Upper lobe of left lung (tissue), 6 donors: ENCODE data around the gene HIVEP2. TPM values are rescaled to one million over a fixed set of nuclear protein-coding genes. Genes with fewer than 3 reads are reported as not detected.

Experiments
- ATAC-seq, 2 donors: fragments of 200-7000 bp; cut with Tn5 transposase; one replicate each; pipeline ENCODE4 v1.9.1; 2022; ENCODE audit warnings: mild to moderate bottlenecking in 2 of 2, moderate library complexity in 2 of 2; ENCODE audit not compliant: low FRiP score in 2 of 2
- DNase-seq, 2 donors: peaks; one replicate each; pipeline ENCODE4 v3.0.0-alpha.2; 2019 to 2020
- H3K27ac ChIP-seq, 4 donors: fragments of 200-600 bp; sonication (generic); one replicate each; pipeline ENCODE4 v1.5.1; 2016 to 2019
- H3K27me3 ChIP-seq, 4 donors: fragments of 200-600 bp; sonication (generic); one replicate each; pipeline ENCODE4 v1.5.1; 2017 to 2019
- H3K36me3 ChIP-seq, 4 donors: fragments of 200-600 bp; sonication (generic); one replicate each; pipeline ENCODE4 v1.5.1; 2016 to 2019
- H3K4me1 ChIP-seq, 4 donors: fragments of 200-600 bp; sonication (generic); one replicate each; pipeline ENCODE4 v1.5.1; 2018 to 2019
- H3K4me3 ChIP-seq, 4 donors: fragments of 200-600 bp; sonication (generic); one replicate each; pipeline ENCODE4 v1.5.1; 2017 to 2019; ENCODE audit warnings: mild to moderate bottlenecking in 2 of 4, moderate library complexity in 1 of 4
- H3K9me3 ChIP-seq, 4 donors: fragments of 200-600 bp; sonication (generic); one replicate each; pipeline ENCODE4 v1.5.1; 2018 to 2019
- CTCF ChIP-seq, 6 experiments: fragments of 450-650 bp in 4 of 6; fragments of 200-600 bp in 2 of 6; sonication (generic) in 2 of 6; IDR thresholded peaks; one replicate each; pipeline ENCODE4 v1.5.1; 2016 to 2019; ENCODE audit warnings: antibody characterized with exemption in 6 of 6
- EP300 ChIP-seq, 4 donors: sonication (generic); formaldehyde crosslinking; IDR thresholded peaks; one replicate each; pipeline ENCODE4 v1.5.1; 2017; ENCODE audit warnings: antibody characterized with exemption in 4 of 4, control low read depth in 2 of 4
- POLR2A ChIP-seq, 4 donors: fragments of 450-650 bp; IDR thresholded peaks; one replicate each; pipeline ENCODE4 v1.5.1; 2016 to 2017; ENCODE audit warnings: antibody characterized with exemption in 4 of 4, mild to moderate bottlenecking in 2 of 4
- POLR2AphosphoS5 ChIP-seq, 2 donors: sonication (generic); formaldehyde crosslinking; IDR thresholded peaks; one replicate each; pipeline ENCODE4 v1.5.1; 2017; ENCODE audit warnings: antibody characterized with exemption in 2 of 2
- WGBS, 2 donors: methylation state at CpG; one replicate each; pipeline ENCODE4 v1.1.5; 2017 to 2018; 5-methylcytosine and 5-hydroxymethylcytosine counted together
- total RNA-seq, 6 donors: library from RNA; depleted of rRNA in 4 of 6; stranded (reverse); fragments of >200 nt in 4 of 6; gene quantifications; one replicate each; pipeline versions ENCODE4 v1.1.0 to v1.2.1, GENCODE V29; 2016 to 2021
- donor health status: DM: no; HTN: no; CAD: no; lungs with moderate emphysema.
- donor health status: DM: no; HTN: yes; CAD: no; lungs with severe emphysema.

HIVEP2 gene
- total RNA-seq, 6 donors from 2014 or later = 10.4 to 32.5 (median 19.6) TPM

- Histone ChIP-seq H3K4me1 (peaks cover 16 to 33% (median 24%) of the 10 kb centered on the region in 4 donors), H3K9me3 (no peaks in the 10 kb centered on the region), H3K27ac (peak overlapping the region in 2 of 4 donors; percentile 36 to 48), H3K27me3 (no peaks in the 10 kb centered on the region), H3K36me3 (no peaks in the 10 kb centered on the region), H3K4me3 (no peak overlapping the region)
- WGBS, 2 donors = 22 to 33% methylated on average over 4 of the region's 4 CpGs
- no peak for DNase-seq
- peak in 4 of 6 experiments; percentile 14 to 36 (median 29) for TF ChIP-seq CTCF (IDR thresholded peaks at IDR 0.05)
- no peak for TF ChIP-seq POLR2AphosphoS5 (IDR thresholded peaks at IDR 0.05)
- peak; percentile 60 for ATAC-seq
These were observed 58.4 kb downstream of the HIVEP2 start for GRCh38 chr6:142886431-142887170.

- no peaks in the 10 kb centered on the region for H3K27me3 ChIP-seq
- H3K9me3 ChIP-seq = no peaks in the 10 kb centered on the region
- ATAC-seq = peak; percentile 82 to 90
- H3K36me3 ChIP-seq = no peaks in the 10 kb centered on the region
- no peak for TF ChIP-seq CTCF (IDR thresholded peaks at IDR 0.05)
- peak; percentile 81 to 83 for TF ChIP-seq POLR2AphosphoS5 (IDR thresholded peaks at IDR 0.05)
- TF ChIP-seq POLR2A (IDR thresholded peaks at IDR 0.05) = no peak
- peak; percentile 39 to 96 (median 75) for TF ChIP-seq EP300 (IDR thresholded peaks at IDR 0.05)
- peaks cover 16 to 33% (median 24%) of the 10 kb centered on the region in 4 donors for H3K4me1 ChIP-seq
- DNase-seq = peak in 1 of 2 donors; percentile 60
- H3K27ac ChIP-seq = peak overlapping the region; percentile 28 to 77 (median 56)
- 18% methylated on average over 10 of the region's 10 CpGs for WGBS, 2 donors
- peak overlapping the region in 3 of 4 donors; percentile 25 to 41 (median 29) for H3K4me3 ChIP-seq
These were observed 59.7 kb downstream of the HIVEP2 start for GRCh38 chr6:142885182-142885867.

GRCh38 chr6:142884214-142885035 lies 60.6 kb downstream of the HIVEP2 start:
- no peaks in the 10 kb centered on the region for H3K36me3 ChIP-seq
- H3K27me3 ChIP-seq = no peaks in the 10 kb centered on the region
- DNase-seq (no peak), ATAC-seq (no peak)
- WGBS, 2 donors = 50 to 51% methylated on average over 8 of the region's 8 CpGs
- TF ChIP-seq POLR2AphosphoS5 (IDR thresholded peaks at IDR 0.05) = no peak
- TF ChIP-seq POLR2A (IDR thresholded peaks at IDR 0.05) = no peak
- TF ChIP-seq CTCF (IDR thresholded peaks at IDR 0.05) = no peak
- TF ChIP-seq EP300 (IDR thresholded peaks at IDR 0.05) = no peak
- H3K4me1 ChIP-seq = peaks cover 16 to 33% (median 24%) of the 10 kb centered on the region in 4 donors
- H3K4me3 ChIP-seq = peak overlapping the region in 3 of 4 donors; percentile 25 to 41 (median 29)
- peak overlapping the region; percentile 28 to 77 (median 56) for H3K27ac ChIP-seq
- no peaks in the 10 kb centered on the region for H3K9me3 ChIP-seq

- ATAC-seq = no peak
These were observed 62.0 kb downstream of the HIVEP2 start for GRCh38 chr6:142883011-142883410.

More at GRCh38 chr6:142883011-142883410, 62.0 kb downstream of the HIVEP2 start:
- no peak for DNase-seq
- Histone ChIP-seq H3K36me3 (no peaks in the 10 kb centered on the region), H3K4me3 (no peak overlapping the region), H3K27me3 (no peaks in the 10 kb centered on the region), H3K9me3 (no peaks in the 10 kb centered on the region), H3K4me1 (peaks cover 16 to 33% (median 24%) of the 10 kb centered on the region in 4 donors), H3K27ac (no peak overlapping the region)
- TF ChIP-seq POLR2A (IDR thresholded peaks at IDR 0.05) (no peak), CTCF (IDR thresholded peaks at IDR 0.05) (no peak), EP300 (IDR thresholded peaks at IDR 0.05) (no peak), POLR2AphosphoS5 (IDR thresholded peaks at IDR 0.05) (no peak)
- 78 to 84% methylated on average over 3 of the region's 3 CpGs for WGBS, 2 donors
